Measurements from ENCODE around the gene PHKB.
"Not testable (repeated sequence)": the region's sequence is repeated elsewhere in the genome, so short reads cannot be mapped to it uniquely, and the experiment has no call there.

The PHKB gene

GRCh38 chr16:47667956-47668355 is 206.8 kb downstream of the PHKB start:
- DNase-seq (ENCODE audit: low read depth in 2 of 2, low spot score in 1 of 2): no peak

- DNase-seq (ENCODE audit: low read depth in 2 of 2, low spot score in 1 of 2): no peak
Measured at GRCh38 chr16:47672475-47672874, 211.3 kb downstream of the PHKB start.

GRCh38 chr16:47676635-47677177 is 215.6 kb downstream of the PHKB start:
- no peak for DNase-seq (ENCODE audit: low read depth in 2 of 2, low spot score in 1 of 2)

- DNase-seq (ENCODE audit: low read depth in 2 of 2, low spot score in 1 of 2): not testable (repeated sequence)
Measured at GRCh38 chr16:47681571-47681970, 220.4 kb downstream of the PHKB start.

GRCh38 chr16:47687694-47688093 is 226.6 kb downstream of the PHKB start:
- no peak for DNase-seq (ENCODE audit: low read depth in 2 of 2, low spot score in 1 of 2)

- no peak for DNase-seq (ENCODE audit: low read depth in 2 of 2, low spot score in 1 of 2)
Measured at GRCh38 chr16:47693226-47693625, 232.1 kb downstream of the PHKB start.

GRCh38 chr16:47694543-47694942 is 233.4 kb downstream of the PHKB start:
- no peak for DNase-seq (ENCODE audit: low read depth in 2 of 2, low spot score in 1 of 2)

- DNase-seq (ENCODE audit: low read depth in 2 of 2, low spot score in 1 of 2): no peak
Measured at GRCh38 chr16:47695756-47696155, 234.6 kb downstream of the PHKB start.

GRCh38 chr16:47697826-47698225 is 236.7 kb downstream of the PHKB start:
- no peak for DNase-seq (ENCODE audit: low read depth in 2 of 2, low spot score in 1 of 2)

- no peak for DNase-seq (ENCODE audit: low read depth in 2 of 2, low spot score in 1 of 2)
Measured at GRCh38 chr16:47699106-47699505, 238.0 kb downstream of the PHKB start.

- DNase-seq (ENCODE audit: low read depth in 2 of 2, low spot score in 1 of 2): no peak
Measured at GRCh38 chr16:47700857-47701587, 239.9 kb downstream of the PHKB start.

- DNase-seq (ENCODE audit: low read depth in 2 of 2, low spot score in 1 of 2): no peak
Measured at GRCh38 chr16:47705266-47705665, 244.1 kb downstream of the PHKB start.

- DNase-seq (ENCODE audit: low read depth in 2 of 2, low spot score in 1 of 2): no peak
Measured at GRCh38 chr16:47711809-47712208, 250.7 kb downstream of the PHKB start.

- no peak for DNase-seq (ENCODE audit: low read depth in 2 of 2, low spot score in 1 of 2)
Measured at GRCh38 chr16:47712276-47713224, 251.4 kb downstream of the PHKB start.

GRCh38 chr16:47713225-47713595 is 252.1 kb downstream of the PHKB start:
- DNase-seq (ENCODE audit: low read depth in 2 of 2, low spot score in 1 of 2): no peak

- no peak for DNase-seq (ENCODE audit: low read depth in 2 of 2, low spot score in 1 of 2)
Measured at GRCh38 chr16:47715442-47716083, 254.4 kb downstream of the PHKB start.

GRCh38 chr16:47716571-47716970 is 255.4 kb downstream of the PHKB start:
- DNase-seq (ENCODE audit: low read depth in 2 of 2, low spot score in 1 of 2): no peak

- no peak for DNase-seq (ENCODE audit: low read depth in 2 of 2, low spot score in 1 of 2)
Measured at GRCh38 chr16:47719713-47720112, 258.6 kb downstream of the PHKB start.

- no peak for DNase-seq (ENCODE audit: low read depth in 2 of 2, low spot score in 1 of 2)
Measured at GRCh38 chr16:47721006-47721637, 260.0 kb downstream of the PHKB start.

- DNase-seq (ENCODE audit: low read depth in 2 of 2, low spot score in 1 of 2): no peak
Measured at GRCh38 chr16:47722046-47722445, 260.9 kb downstream of the PHKB start.
